Effector CD8-positive, alpha-beta T cell (primary cell): ENCODE measurements around the gene CALM1.

Source experiments
- DNase-seq: peaks from one replicate; lab custom pipeline; 2025; lab: John Stamatoyannopoulos, UW

Gene CALM1

GRCh38 chr14:90443161-90444076 is 46.6 kb downstream of the CALM1 start:
- no peak for DNase-seq

GRCh38 chr14:90444077-90444696 is 47.4 kb downstream of the CALM1 start:
- DNase-seq, result no peak

- no peak for DNase-seq
Observed at GRCh38 chr14:90445011-90445410, 48.2 kb downstream of the CALM1 start.

- DNase-seq, result no peak
Observed at GRCh38 chr14:90446405-90446804, 49.6 kb downstream of the CALM1 start.

- DNase-seq, result no peak
Observed at GRCh38 chr14:90447720-90448497, 51.1 kb downstream of the CALM1 start.

GRCh38 chr14:90449411-90449810 is 52.6 kb downstream of the CALM1 start:
- DNase-seq, result no peak

- no peak for DNase-seq
Observed at GRCh38 chr14:90450151-90450550, 53.3 kb downstream of the CALM1 start.

- DNase-seq, result no peak
Observed at GRCh38 chr14:90450667-90451066, 53.8 kb downstream of the CALM1 start.

- no peak for DNase-seq
Observed at GRCh38 chr14:90451443-90451842, 54.6 kb downstream of the CALM1 start.

- no peak for DNase-seq
Observed at GRCh38 chr14:90451961-90452360, 55.1 kb downstream of the CALM1 start.

- no peak for DNase-seq
Observed at GRCh38 chr14:90452366-90452765, 55.5 kb downstream of the CALM1 start.

- DNase-seq, result no peak
Observed at GRCh38 chr14:90453401-90453951, 56.6 kb downstream of the CALM1 start.

GRCh38 chr14:90454041-90455000 is 57.5 kb downstream of the CALM1 start:
- DNase-seq, result no peak

GRCh38 chr14:90455100-90455571 is 58.3 kb downstream of the CALM1 start:
- no peak for DNase-seq

GRCh38 chr14:90456551-90456950 is 59.7 kb downstream of the CALM1 start:
- DNase-seq, result no peak

- no peak for DNase-seq
Observed at GRCh38 chr14:90457186-90457585, 60.4 kb downstream of the CALM1 start.
